Small intestine (tissue), 16 donors: ENCODE data around the gene PRPF38A. TPM values are rescaled to one million over a fixed set of nuclear protein-coding genes. Genes with fewer than 3 reads are reported as not detected.

Experiments used
- DNase-seq, 2 donors: peaks; one replicate each; pipeline versions ENCODE4 v3.0.0 to v3.0.0-alpha.2; 2013
- FAIRE-seq: peaks from 2 replicates; lab custom pipeline; 2012; peaks lifted over from hg19 to GRCh38; lab: Jason Lieb, UNC
- H3K27ac ChIP-seq, 3 donors: one replicate each; pipeline ENCODE4 v1.5.1; 2013; ENCODE audit warnings: low read length in 2 of 3, mild to moderate bottlenecking in 2 of 3, control low read depth in 1 of 3, inconsistent platforms in 1 of 3, low read depth in 1 of 3, moderate library complexity in 1 of 3
- H3K27me3 ChIP-seq, 3 donors: one replicate each; pipeline ENCODE4 v1.6.1; 2013; ENCODE audit warnings: low read length in 3 of 3, inconsistent platforms in 1 of 3; ENCODE audit not compliant: control insufficient read depth in 3 of 3, insufficient read depth in 3 of 3
- H3K36me3 ChIP-seq, 3 donors: one replicate each; pipeline ENCODE4 v1.6.1; 2013; ENCODE audit warnings: low read length in 3 of 3, inconsistent platforms in 1 of 3, low read depth in 1 of 3, mild to moderate bottlenecking in 1 of 3, moderate library complexity in 1 of 3; ENCODE audit not compliant: control insufficient read depth in 3 of 3, insufficient read depth in 2 of 3
- H3K4me1 ChIP-seq, 3 donors: one replicate each; pipeline ENCODE4 v1.6.1; 2013; ENCODE audit warnings: low read length in 2 of 3, inconsistent platforms in 1 of 3, low read depth in 1 of 3, mild to moderate bottlenecking in 1 of 3, moderate library complexity in 1 of 3; ENCODE audit not compliant: control insufficient read depth in 3 of 3, insufficient read depth in 2 of 3
- H3K4me3 ChIP-seq, 3 donors: one replicate each; pipeline ENCODE4 v1.5.1; 2013; ENCODE audit warnings: low read length in 3 of 3, control low read depth in 1 of 3, inconsistent platforms in 1 of 3, low read depth in 1 of 3, mild to moderate bottlenecking in 1 of 3, moderate library complexity in 1 of 3
- H3K9me3 ChIP-seq, 2 donors: one replicate each; pipeline ENCODE4 v1.6.1; 2013; ENCODE audit warnings: low read depth in 1 of 2, low read length in 1 of 2; ENCODE audit not compliant: control insufficient read depth in 2 of 2, insufficient read depth in 1 of 2
- WGBS, 3 donors: extraction: QIAGEN DNeasy Blood & Tissue Kit; methylation state at CpG; one replicate each; pipeline ENCODE4 v1.1.7; 2013; 5-methylcytosine and 5-hydroxymethylcytosine counted together
- long read RNA-seq, 10 donors: transcript quantifications; one replicate each; lab custom pipeline, GENCODE V29; 2026
- polyA plus RNA-seq, 4 donors: library from polyadenylated mRNA; stranded (reverse) in 3 of 4; unstranded in 1 of 4; fragments of 200-250 nt in 3 of 4; fragments of 120-200 nt in 1 of 4; gene quantifications; one replicate each; pipeline versions ENCODE4 v1.2.1 to v1.2.3, GENCODE V29; 2013
- donor health status: healthy with polysubstance abuse.
- donor health status: control.
- donor health status: control.
- donor health status: Bipolar disorder and iron deficiency.
- donor health status: healthy.

Gene PRPF38A
- 10 to 100 TPM; 11.6 to 55.6 (median 24.4) TPM for polyA plus RNA-seq
- long read RNA-seq, donor 1: 0 reads
- long read RNA-seq, donor 2, full-length matches to known transcripts: 4 of 4 reads
- long read RNA-seq, donor 2, partial matches to known transcripts: 0 of 4 reads
- long read RNA-seq, donor 2, other reads (novel, unspliced or antisense): 0 of 4 reads
- long read RNA-seq, donor 3, full-length matches to known transcripts: 12 of 27 reads
- long read RNA-seq, donor 3, partial matches to known transcripts: 15 of 27 reads
- long read RNA-seq, donor 3, other reads (novel, unspliced or antisense): 0 of 27 reads
- long read RNA-seq, donor 4, full-length matches to known transcripts: 1 of 1 reads
- long read RNA-seq, donor 4, partial matches to known transcripts: 0 of 1 reads
- long read RNA-seq, donor 4, other reads (novel, unspliced or antisense): 0 of 1 reads
- long read RNA-seq, donor 5: 0 reads
- long read RNA-seq, donor 6, full-length matches to known transcripts: 12 of 26 reads
- long read RNA-seq, donor 6, partial matches to known transcripts: 7 of 26 reads
- long read RNA-seq, donor 6, other reads (novel, unspliced or antisense): 7 of 26 reads
- long read RNA-seq, donor 7: 0 reads
- long read RNA-seq, donor 8, partial matches to known transcripts: 0 of 1 reads
- long read RNA-seq, donor 8, other reads (novel, unspliced or antisense): 0 of 1 reads
- long read RNA-seq, donor 9, full-length matches to known transcripts: 5 of 5 reads
- long read RNA-seq, donor 9, partial matches to known transcripts: 0 of 5 reads
- long read RNA-seq, donor 9, other reads (novel, unspliced or antisense): 0 of 5 reads
- long read RNA-seq, donor 10, full-length matches to known transcripts: 23 of 23 reads
- long read RNA-seq, donor 10, partial matches to known transcripts: 0 of 23 reads
- long read RNA-seq, donor 10, other reads (novel, unspliced or antisense): 0 of 23 reads

DNA sequence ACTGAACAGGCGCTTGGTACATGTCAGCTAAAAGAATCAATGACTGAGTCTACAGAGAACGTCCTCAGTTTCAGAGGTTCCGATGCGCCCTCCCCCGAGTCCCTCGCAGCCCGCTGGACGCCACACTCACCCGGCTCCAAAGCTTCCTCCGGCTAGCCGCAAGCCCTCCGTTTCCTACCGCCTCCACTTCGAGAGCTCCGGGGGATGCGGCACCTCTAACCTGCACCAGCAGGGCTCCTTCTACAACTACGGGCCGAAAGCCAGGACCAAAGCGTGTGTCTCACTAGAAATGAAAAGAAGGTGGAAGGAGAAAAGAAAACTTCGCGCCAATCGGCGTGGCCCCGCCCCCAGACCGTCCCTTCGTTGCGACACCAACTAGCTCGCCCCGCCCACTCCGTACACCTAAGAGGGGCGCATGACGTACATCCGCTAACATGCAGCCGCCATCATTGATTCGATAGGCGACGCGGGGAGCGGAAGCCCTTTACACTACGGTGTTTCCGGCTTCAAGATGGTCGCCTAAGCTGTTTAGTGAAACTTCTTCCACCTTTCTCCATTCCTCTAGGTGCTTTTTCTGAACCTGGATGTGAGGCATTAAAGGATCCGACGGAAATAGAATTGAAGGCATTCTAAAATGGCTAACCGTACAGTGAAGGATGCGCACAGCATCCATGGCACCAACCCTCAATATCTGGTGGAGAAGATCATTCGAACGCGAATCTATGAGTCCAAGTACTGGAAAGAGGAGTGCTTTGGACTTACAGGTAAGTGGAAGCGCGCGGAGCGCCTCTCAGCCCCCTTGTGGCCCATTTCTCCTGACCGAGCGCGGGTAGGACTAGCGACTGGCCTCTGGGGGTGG lies at the start of gene PRPF38A, which contains the start of gene ORC1:
TSS of gene PRPF38A (plus strand) at position 487 of the 859 bp plus-strand sequence. CDS start at position 635, 148 bp downstream.
TSS of gene ORC1 (minus strand) at position 308 of the 859 bp plus-strand sequence. CDS start 2,200 bp downstream, outside the sequence.
- H3K36me3 ChIP-seq: peaks cover 6 to 17% (median 8%) of the 10 kb centered on the region in 3 donors
- H3K27me3 ChIP-seq: no peaks in the 10 kb centered on the region
- 0% methylated on average over 57 of the region's 57 CpGs for WGBS, 3 donors
- DNase-seq: peak; percentile 97 to 99
- FAIRE-seq: no peak
- H3K4me1 ChIP-seq: peaks cover 4 to 14% (median 4%) of the 10 kb centered on the region in 3 donors
- no peaks in the 10 kb centered on the region for H3K9me3 ChIP-seq
- H3K4me3 ChIP-seq: peak within 1 kb of the TSS; percentile 58 to 74 (median 70)
- H3K27ac ChIP-seq: peak within 1 kb of the TSS; percentile 85 to 96 (median 91)

DNA sequence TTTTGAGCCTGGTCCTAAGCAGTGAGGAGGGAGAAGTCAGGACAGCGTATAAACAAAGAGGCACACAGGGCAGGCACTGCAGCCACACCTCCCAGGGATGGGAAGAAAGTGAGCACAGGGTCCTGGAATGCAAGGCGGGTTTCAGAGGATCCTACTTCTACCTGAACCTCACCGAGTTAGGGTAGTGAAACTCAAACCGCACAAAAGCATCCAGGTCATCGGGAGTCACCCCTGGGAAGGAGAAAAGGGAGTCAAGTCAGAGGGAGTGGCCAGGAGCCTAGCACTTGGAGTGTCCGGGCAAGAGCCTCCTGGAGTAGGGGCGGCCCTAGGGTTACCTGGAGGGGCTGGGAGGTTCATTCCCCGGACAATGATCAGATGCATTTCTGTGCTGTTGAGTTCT lies 49.0 kb upstream of the PRPF38A start:
- Histone ChIP-seq H3K27me3 (no peaks in the 10 kb centered on the region), H3K36me3 (peaks cover 15 to 84% (median 49%) of the 10 kb centered on the region in 3 donors), H3K4me1 (no peaks in the 10 kb centered on the region), H3K27ac (no peak overlapping the region), H3K4me3 (no peak overlapping the region), H3K9me3 (no peaks in the 10 kb centered on the region)
- FAIRE-seq (no peak), DNase-seq (no peak)
- 93 to 95% (median 93%) methylated on average over 8 of the region's 8 CpGs for WGBS, 3 donors

- Histone ChIP-seq H3K4me3 (no peak overlapping the region), H3K27ac (no peak overlapping the region), H3K9me3 (no peaks in the 10 kb centered on the region), H3K27me3 (no peaks in the 10 kb centered on the region), H3K36me3 (peaks cover 20 to 85% (median 50%) of the 10 kb centered on the region in 3 donors), H3K4me1 (no peaks in the 10 kb centered on the region)
- FAIRE-seq (no peak), DNase-seq (no peak)
- WGBS, 3 donors: 88 to 96% (median 94%) methylated on average over 11 of the region's 11 CpGs
These were observed 48.4 kb upstream of the PRPF38A start for GRCh38 chr1:52355847-52356505.

- Histone ChIP-seq H3K36me3 (peaks cover 20 to 93% (median 55%) of the 10 kb centered on the region in 3 donors), H3K27ac (no peak overlapping the region), H3K9me3 (no peaks in the 10 kb centered on the region), H3K27me3 (no peaks in the 10 kb centered on the region), H3K4me3 (no peak overlapping the region), H3K4me1 (no peaks in the 10 kb centered on the region)
- DNase-seq (no peak), FAIRE-seq (no peak)
- 94 to 96% (median 95%) methylated on average over 8 of the region's 8 CpGs for WGBS, 3 donors
These were observed 47.5 kb upstream of the PRPF38A start for GRCh38 chr1:52356818-52357355.

DNA sequence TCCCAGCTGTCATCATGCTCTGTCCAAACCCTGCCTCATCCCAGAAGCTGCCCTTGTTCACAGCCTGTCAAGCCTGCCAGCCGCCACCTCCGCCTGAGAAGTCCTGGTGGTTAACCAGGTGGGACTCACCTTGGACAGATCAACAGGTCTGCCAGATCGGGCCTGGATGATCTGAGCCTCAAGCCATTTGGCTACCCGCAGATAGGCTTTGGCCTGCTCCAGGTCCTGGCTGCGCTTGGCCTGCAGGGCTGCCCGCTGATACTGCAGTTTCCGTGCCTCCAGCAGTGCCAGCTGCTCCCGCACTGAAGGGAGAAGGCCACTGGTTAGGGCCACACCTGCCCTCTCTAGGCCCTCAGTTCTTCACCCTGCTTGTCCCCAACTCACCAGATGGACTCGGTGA lies 47.0 kb upstream of the PRPF38A start:
- Histone ChIP-seq H3K27me3 (no peaks in the 10 kb centered on the region), H3K36me3 (peaks cover 20 to 98% (median 55%) of the 10 kb centered on the region in 3 donors), H3K27ac (no peak overlapping the region), H3K9me3 (no peaks in the 10 kb centered on the region), H3K4me3 (no peak overlapping the region), H3K4me1 (no peaks in the 10 kb centered on the region)
- FAIRE-seq (no peak), DNase-seq (no peak)
- 95 to 97% (median 97%) methylated on average over 9 of the region's 9 CpGs for WGBS, 3 donors

DNA sequence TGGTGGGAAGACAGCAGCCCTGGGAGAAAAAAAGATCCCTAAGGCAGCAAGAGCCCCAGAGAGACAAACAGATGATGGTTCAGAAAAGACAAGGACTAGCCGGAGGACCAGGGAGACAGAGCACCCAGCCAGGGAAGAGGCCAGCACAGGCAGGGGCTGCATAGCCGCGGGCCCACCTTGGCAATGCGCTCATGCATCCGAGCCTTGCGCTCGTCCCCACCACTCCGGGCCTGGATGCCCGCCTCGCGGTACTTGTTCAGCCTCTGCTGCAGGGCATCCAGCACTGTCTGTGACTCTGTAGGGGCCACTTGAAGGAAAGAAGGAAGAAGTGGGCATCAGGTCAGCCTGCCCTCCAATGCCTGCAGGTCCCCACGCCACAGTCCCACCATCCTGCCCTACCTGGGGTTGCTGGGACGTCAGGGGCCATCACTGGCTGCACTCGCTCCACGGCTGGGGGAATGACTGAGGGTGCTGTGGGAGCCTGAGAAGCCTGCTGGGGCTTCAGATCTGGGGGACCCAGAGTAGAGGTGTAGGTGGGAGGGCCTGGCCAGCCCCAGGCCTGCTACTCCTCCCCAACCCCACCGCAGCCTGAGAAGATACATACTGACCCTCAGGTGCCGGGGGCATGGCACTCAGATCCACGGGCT lies 45.4 kb upstream of the PRPF38A start:
- 96 to 98% (median 97%) methylated on average over 18 of the region's 18 CpGs for WGBS, 3 donors
- no peaks in the 10 kb centered on the region for H3K9me3 ChIP-seq
- FAIRE-seq: no peak
- H3K36me3 ChIP-seq: peaks cover 17 to 87% (median 53%) of the 10 kb centered on the region in 3 donors
- H3K27ac ChIP-seq: no peak overlapping the region
- no peaks in the 10 kb centered on the region for H3K4me1 ChIP-seq
- no peak overlapping the region for H3K4me3 ChIP-seq
- no peak for DNase-seq
- no peaks in the 10 kb centered on the region for H3K27me3 ChIP-seq
